GM23338 (cell line): ENCODE data around the gene SFTPB. TPM values are rescaled to one million over a fixed set of nuclear protein-coding genes. Genes with fewer than 3 reads are reported as not detected.

ENCODE experiments used
- ATAC-seq: fragments of 200-7000 bp; cut with Tn5 transposase; 3 replicates; pipeline ENCODE4 v1.9.1; 2020
- DNase-seq: peaks from one replicate; pipeline ENCODE4 v3.0.0-alpha.2; 2015; ENCODE audit warnings: low spot score
- H2AFZ ChIP-seq: fragments of 200-600 bp; sonication (generic); 2 replicates; pipeline ENCODE4 v1.8.0; 2016; ENCODE audit warnings: antibody characterized with exemption, mild to moderate bottlenecking, moderate library complexity
- H3F3A ChIP-seq: fragments of 200-600 bp; sonication (generic); replicated peaks from 2 replicates; pipeline ENCODE4 v1.8.0; 2017; ENCODE audit warnings: antibody characterized with exemption, mixed run types, low read depth
- H3K27ac ChIP-seq: fragments of 200-600 bp; sonication (generic); 2 replicates; pipeline ENCODE4 v1.6.1; 2016; ENCODE audit warnings: low read depth
- H3K27me3 ChIP-seq: fragments of 200-600 bp; sonication (generic); 2 replicates; pipeline ENCODE4 v1.8.0; 2016; ENCODE audit warnings: mild to moderate bottlenecking, mixed run types, moderate library complexity; ENCODE audit not compliant: insufficient read depth
- H3K36me3 ChIP-seq: fragments of 200-600 bp; sonication (generic); 2 replicates; pipeline ENCODE4 v1.8.0; 2016; ENCODE audit warnings: mild to moderate bottlenecking; ENCODE audit not compliant: insufficient read depth
- H3K4me1 ChIP-seq: fragments of 200-600 bp; sonication (generic); 2 replicates; pipeline ENCODE4 v1.8.0; 2016; ENCODE audit warnings: mild to moderate bottlenecking, moderate library complexity; ENCODE audit not compliant: insufficient read depth
- H3K4me2 ChIP-seq: fragments of 200-600 bp; sonication (generic); 2 replicates; pipeline ENCODE4 v1.7.1; 2017; ENCODE audit warnings: mixed run types
- H3K4me3 ChIP-seq: fragments of 200-600 bp; sonication (generic); 2 replicates; pipeline ENCODE4 v1.6.1; 2016; ENCODE audit warnings: mixed run types
- H3K79me2 ChIP-seq: fragments of 200-600 bp; sonication (generic); replicated peaks from 2 replicates; pipeline ENCODE4 v1.8.0; 2017; ENCODE audit warnings: mild to moderate bottlenecking; ENCODE audit not compliant: insufficient read depth
- H3K9me2 ChIP-seq: fragments of 200-600 bp; sonication (generic); 2 replicates; pipeline ENCODE4 v1.8.0; 2017; ENCODE audit not compliant: insufficient read depth
- H4K20me1 ChIP-seq: fragments of 200-600 bp; sonication (generic); replicated peaks from 2 replicates; pipeline ENCODE4 v1.8.0; 2017; ENCODE audit warnings: mild to moderate bottlenecking; ENCODE audit not compliant: insufficient read depth
- H3K27ac Mint-ChIP-seq: 2 replicates; pipeline ENCODE4 v1.8.0; 2020; ENCODE audit warnings: inconsistent platforms, mild to moderate bottlenecking, moderate library complexity, mixed read lengths
- H3K27me3 Mint-ChIP-seq: 3 replicates; pipeline ENCODE4 v1.8.0; 2022; ENCODE audit warnings: low read depth, mild to moderate bottlenecking, moderate library complexity, mixed read lengths, inconsistent platforms; ENCODE audit not compliant: insufficient read depth, poor library complexity
- H3K36me3 Mint-ChIP-seq: 3 replicates; pipeline ENCODE4 v1.8.0; 2021; ENCODE audit warnings: low read depth, mild to moderate bottlenecking, inconsistent platforms, moderate library complexity, mixed read lengths
- H3K4me1 Mint-ChIP-seq: 3 replicates; pipeline ENCODE4 v1.8.0; 2020; ENCODE audit warnings: mild to moderate bottlenecking, inconsistent platforms, mixed read lengths
- H3K4me3 Mint-ChIP-seq: 3 replicates; pipeline ENCODE4 v1.8.0; 2021; ENCODE audit warnings: moderate library complexity, mild to moderate bottlenecking, inconsistent platforms, mixed read lengths
- H3K9me3 Mint-ChIP-seq: 3 replicates; pipeline ENCODE4 v1.8.0; 2020; ENCODE audit warnings: moderate library complexity, mild to moderate bottlenecking, inconsistent platforms, mixed read lengths
- CTCF ChIP-seq, 2 experiments: fragments of 200-600 bp in 1 of 2; sonication (generic) in 1 of 2; conservative IDR thresholded peaks; 2 replicates each; pipeline versions ENCODE4 v1.5.1 to v1.6.1; 2016 to 2017; ENCODE audit warnings: antibody characterized with exemption in 2 of 2, low read depth in 2 of 2, mild to moderate bottlenecking in 2 of 2, moderate library complexity in 1 of 2
- EZH2 ChIP-seq: fragments of 200-600 bp; sonication (generic); IDR thresholded peaks from one replicate; pipeline ENCODE4 v1.8.0; 2017; ENCODE audit warnings: antibody characterized with exemption, mild to moderate bottlenecking, low read depth; ENCODE audit not compliant: unreplicated experiment
- EZH2phosphoT487 ChIP-seq: fragments of 200-600 bp; sonication (generic); IDR thresholded peaks from one replicate; pipeline ENCODE4 v1.8.1; 2018; ENCODE audit warnings: antibody characterized with exemption; ENCODE audit not compliant: unreplicated experiment
- JUNB ChIP-seq: IDR thresholded peaks from one replicate; pipeline ENCODE4 v1.6.1; 2016; ENCODE audit warnings: antibody characterized with exemption; ENCODE audit not compliant: unreplicated experiment
- NANOG ChIP-seq: IDR thresholded peaks from 2 replicates; pipeline ENCODE4 v1.6.1; 2016; ENCODE audit warnings: antibody characterized with exemption, borderline replicate concordance
- REST ChIP-seq: IDR thresholded peaks from one replicate; pipeline ENCODE4 v1.6.1; 2018; ENCODE audit warnings: antibody characterized with exemption; ENCODE audit not compliant: unreplicated experiment
- ZNF114 ChIP-seq: fragments of 250-450 bp; sonication (Bioruptor Pico); IDR thresholded peaks from 2 replicates; pipeline ENCODE4 v1.5.0; 2020; ENCODE audit warnings: mild to moderate bottlenecking, moderate library complexity
- ZNF331 ChIP-seq: fragments of 250-450 bp; sonication (Bioruptor Pico); IDR thresholded peaks from 2 replicates; pipeline ENCODE4 v1.5.0; 2020; ENCODE audit warnings: low read depth, mild to moderate bottlenecking, moderate library complexity
- ZNF462 ChIP-seq: fragments of 250-450 bp; sonication (Bioruptor Pico); IDR thresholded peaks from 2 replicates; pipeline ENCODE4 v1.5.0; 2020; ENCODE audit warnings: mild to moderate bottlenecking, moderate library complexity
- polyA plus RNA-seq: library from polyadenylated mRNA; unstranded; fragments of >200 nt; fragmentation: Nextera tagmentation; extraction: Ambion mirVana; gene quantifications from 2 replicates; pipeline ENCODE4 v1.2.1, GENCODE V29; 2016
- total RNA-seq: library from RNA; depleted of rRNA; stranded (reverse); fragments of >200 nt; shearing (Covaris generic); gene quantifications from 2 replicates; pipeline ENCODE4 v1.2.3, GENCODE V29; 2014

Gene SFTPB
- total and polyA plus RNA-seq, 2 experiments from 2014 or later, result 0.06 TPM; not detected in 1

- Histone ChIP-seq H2AFZ (no peak overlapping the region), H3K4me3 (no peak overlapping the region), H3K79me2 (no peaks in the 10 kb centered on the region), H4K20me1 (no peaks in the 10 kb centered on the region), H3K9me2 (no peaks in the 10 kb centered on the region), H3F3A (no peaks in the 10 kb centered on the region), H3K36me3 (no peaks in the 10 kb centered on the region), H3K4me2 (no peak overlapping the region), H3K27me3 (peaks cover 6% of the 10 kb centered on the region; the same call in 1 of the 2 replicates), H3K27ac (no peak overlapping the region), H3K4me1 (peaks cover 18% of the 10 kb centered on the region)
- no peak overlapping the region for H3K4me3 Mint-ChIP-seq
- no peak for TF ChIP-seq ZNF331 (CRISPR knock-in tag)
- TF ChIP-seq EZH2, result no peak
- peaks cover 46% of the 10 kb centered on the region for H3K4me1 Mint-ChIP-seq
- no peak for DNase-seq
- H3K9me3 Mint-ChIP-seq, result no peaks in the 10 kb centered on the region
- peak overlapping the region; percentile 91; the same call in 1 of the 2 replicates for H3K27ac Mint-ChIP-seq
- peaks cover 10% of the 10 kb centered on the region for H3K27me3 Mint-ChIP-seq
- no peak for ATAC-seq
- no peaks in the 10 kb centered on the region for H3K36me3 Mint-ChIP-seq
Observed at GRCh38 chr2:85703329-85703728, 35.3 kb upstream of the SFTPB start.

GRCh38 chr2:85702800-85703199 lies 34.8 kb upstream of the SFTPB start:
- H3K4me1 ChIP-seq, result peaks cover 18% of the 10 kb centered on the region
- no peaks in the 10 kb centered on the region for H4K20me1 ChIP-seq
- no peaks in the 10 kb centered on the region for H3K9me2 ChIP-seq
- H2AFZ ChIP-seq, result no peak overlapping the region
- H3K4me2 ChIP-seq, result peak overlapping the region; percentile 71; the same call in 1 of the 2 replicates
- Mint-ChIP-seq H3K27me3 (peaks cover 10% of the 10 kb centered on the region), H3K4me3 (no peak overlapping the region; the same call in 2 of the 3 replicates), H3K27ac (peak overlapping the region; percentile 91), H3K36me3 (no peaks in the 10 kb centered on the region), H3K9me3 (no peaks in the 10 kb centered on the region), H3K4me1 (peaks cover 49% of the 10 kb centered on the region)
- no peak for ATAC-seq
- DNase-seq, result no peak
- 0 out of 2 replicates have a peak, but pooled peaks cover 3% of the 10 kb centered on the region for H3K27me3 ChIP-seq
- no peak overlapping the region for H3K27ac ChIP-seq
- no peaks in the 10 kb centered on the region for H3K79me2 ChIP-seq
- no peaks in the 10 kb centered on the region for H3K36me3 ChIP-seq
- H3K4me3 ChIP-seq, result no peak overlapping the region
- no peaks in the 10 kb centered on the region for H3F3A ChIP-seq
- no peak for TF ChIP-seq REST
- TF ChIP-seq CTCF (conservative IDR thresholded peaks at IDR 0.05; ENCODE audit: low read depth in 2 of 2), result no peak
- TF ChIP-seq JUNB, result no peak
- TF ChIP-seq EZH2, result no peak
- no peak for TF ChIP-seq EZH2phosphoT487
- no peak for TF ChIP-seq ZNF462
- no peak for TF ChIP-seq NANOG
- TF ChIP-seq ZNF114 (CRISPR knock-in tag), result no peak
